ENCODE measurements around the gene STUB1. TPM values are rescaled to one million over a fixed set of nuclear protein-coding genes. Genes with fewer than 3 reads are reported as not detected.

The STUB1 gene
- total and polyA plus RNA-seq, 2 donors (not counting 3 experiments of a cell fraction or from before 2014, with no cell fraction given): 107 to 147 TPM

- dilution Hi-C loops (cut with MboI; ENCODE audit: extremely low pct_ligation_motif_present, low sequenced_read_pairs): no loop called here
- CTCF ChIA-PET: interaction anchor here (0.6 to 1.9 kb wide), 6 partner anchors 8 to 80 kb away, joined by 3 to 10 read pairs (median 4); partner anchors contain the start of gene RHBDL1
Observed at GRCh38 chr16:658679-659571, 21.3 kb upstream of the STUB1 start.

More at GRCh38 chr16:658679-659571, 21.3 kb upstream of the STUB1 start:
- no peaks in the 10 kb centered on the region for H3K9me3 ChIP-seq (replicated peaks; ENCODE audit: control insufficient read depth, insufficient read depth, low read length)
- no peak for DNase-seq (ENCODE audit: low read depth, low spot score)
- H3K27me3 ChIP-seq (ENCODE audit: control insufficient read depth in 2 of 2, insufficient read depth in 2 of 2, low read length in 2 of 2): no peaks in the 10 kb centered on the region
- H4K20me1 ChIP-seq (replicated peaks; ENCODE audit: control insufficient read depth, extremely low read depth, insufficient read depth, low read length): no peaks in the 10 kb centered on the region
- POLR2A ChIA-PET: no interaction called here
- no peak overlapping the region for H3K9ac ChIP-seq (replicated peaks; ENCODE audit: extremely low read depth, insufficient read depth, low read length)
- FAIRE-seq: no peak
- H3K79me2 ChIP-seq (ENCODE audit: control insufficient read depth, insufficient read depth, low read length): no peaks in the 10 kb centered on the region
- no peak overlapping the region for H2AFZ ChIP-seq (ENCODE audit: low read depth, low read length)
- intact Hi-C loops (cut with micrococcal nuclease): no loop called here
- no peak overlapping the region for H3K27ac ChIP-seq (ENCODE audit: insufficient read depth, low read depth, low read length)
- TF ChIP-seq CTCF (IDR thresholded peaks at IDR 0.05; ENCODE audit: extremely low read depth in 1 of 2, insufficient read depth in 1 of 2, low read depth in 1 of 2, low read length in 2 of 2) (peak; percentile 17 to 24), MAX (IDR thresholded peaks at IDR 0.05; ENCODE audit: insufficient read depth, insufficient read length) (no peak)
- no peaks in the 10 kb centered on the region for H3K4me1 ChIP-seq (ENCODE audit: control insufficient read depth, extremely low read depth, insufficient read depth, low read length)
- no peak overlapping the region for H3K4me3 ChIP-seq (replicated peaks in 1 of 3; ENCODE audit: insufficient read depth in 1 of 3, low read depth in 1 of 3, low read length in 3 of 3)
- H3K36me3 ChIP-seq (ENCODE audit: control insufficient read depth in 2 of 2, extremely low read depth in 1 of 2, insufficient read depth in 2 of 2, low read length in 2 of 2): peaks cover 0 to 3% of the 10 kb centered on the region in 2 experiments
- H3K4me2 ChIP-seq (ENCODE audit: insufficient read depth, low read length): no peak overlapping the region
- no TSS peak for BruUV-seq (replicated peaks)
- no peaks in the 10 kb centered on the region for H3K9me1 ChIP-seq (replicated peaks; ENCODE audit: control insufficient read depth, extremely low read depth, insufficient read depth, low read length)

Measured in endothelial cell of umbilical vein (primary cell).